ENCODE results near the gene PRKAR1B. TPM values are rescaled to one million over a fixed set of nuclear protein-coding genes. Genes with fewer than 3 reads are reported as not detected.

PRKAR1B gene
- total and polyA plus RNA-seq, 10 of the 15 experiments (the other 5 are each of a cell fraction or from before 2014, with no cell fraction given), result 1.4 to 45.6 (median 19.3) TPM

DNA sequence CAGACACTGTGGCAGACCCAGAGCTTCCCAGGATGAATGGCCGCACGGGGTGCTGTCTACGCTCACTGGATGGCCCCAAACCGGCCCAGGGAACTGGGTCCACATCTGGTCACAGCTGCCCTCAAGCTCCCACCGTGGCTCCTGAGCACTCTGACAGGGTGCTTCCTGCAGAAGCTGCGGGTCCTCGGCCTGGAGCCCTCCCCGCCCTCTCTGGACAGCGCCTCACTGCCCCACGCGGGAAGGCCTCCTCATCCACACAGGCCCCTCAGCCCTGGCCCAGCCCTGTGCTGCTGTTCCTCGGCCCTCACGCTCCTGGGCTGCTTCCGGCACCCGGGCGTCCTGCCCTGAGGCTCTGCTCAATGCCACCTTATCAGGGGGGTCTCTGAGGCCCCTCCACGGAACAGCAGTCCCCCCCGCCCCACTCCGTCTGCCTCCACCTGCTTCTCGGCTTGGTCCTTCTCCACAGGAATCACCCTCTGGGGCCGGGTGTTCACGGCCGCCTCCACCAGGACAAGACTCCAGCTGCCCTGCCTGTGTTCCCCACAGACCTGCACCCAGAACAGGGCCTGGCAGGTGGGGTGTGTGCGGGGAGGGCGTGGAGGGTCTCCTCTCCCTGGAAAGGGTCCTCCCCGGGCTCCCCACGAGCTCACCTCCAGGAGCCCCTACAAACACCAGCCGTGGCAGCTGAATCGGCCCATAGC lies 132.0 kb downstream of the PRKAR1B start (continued):
- TF ChIP-seq, protein P1, sequence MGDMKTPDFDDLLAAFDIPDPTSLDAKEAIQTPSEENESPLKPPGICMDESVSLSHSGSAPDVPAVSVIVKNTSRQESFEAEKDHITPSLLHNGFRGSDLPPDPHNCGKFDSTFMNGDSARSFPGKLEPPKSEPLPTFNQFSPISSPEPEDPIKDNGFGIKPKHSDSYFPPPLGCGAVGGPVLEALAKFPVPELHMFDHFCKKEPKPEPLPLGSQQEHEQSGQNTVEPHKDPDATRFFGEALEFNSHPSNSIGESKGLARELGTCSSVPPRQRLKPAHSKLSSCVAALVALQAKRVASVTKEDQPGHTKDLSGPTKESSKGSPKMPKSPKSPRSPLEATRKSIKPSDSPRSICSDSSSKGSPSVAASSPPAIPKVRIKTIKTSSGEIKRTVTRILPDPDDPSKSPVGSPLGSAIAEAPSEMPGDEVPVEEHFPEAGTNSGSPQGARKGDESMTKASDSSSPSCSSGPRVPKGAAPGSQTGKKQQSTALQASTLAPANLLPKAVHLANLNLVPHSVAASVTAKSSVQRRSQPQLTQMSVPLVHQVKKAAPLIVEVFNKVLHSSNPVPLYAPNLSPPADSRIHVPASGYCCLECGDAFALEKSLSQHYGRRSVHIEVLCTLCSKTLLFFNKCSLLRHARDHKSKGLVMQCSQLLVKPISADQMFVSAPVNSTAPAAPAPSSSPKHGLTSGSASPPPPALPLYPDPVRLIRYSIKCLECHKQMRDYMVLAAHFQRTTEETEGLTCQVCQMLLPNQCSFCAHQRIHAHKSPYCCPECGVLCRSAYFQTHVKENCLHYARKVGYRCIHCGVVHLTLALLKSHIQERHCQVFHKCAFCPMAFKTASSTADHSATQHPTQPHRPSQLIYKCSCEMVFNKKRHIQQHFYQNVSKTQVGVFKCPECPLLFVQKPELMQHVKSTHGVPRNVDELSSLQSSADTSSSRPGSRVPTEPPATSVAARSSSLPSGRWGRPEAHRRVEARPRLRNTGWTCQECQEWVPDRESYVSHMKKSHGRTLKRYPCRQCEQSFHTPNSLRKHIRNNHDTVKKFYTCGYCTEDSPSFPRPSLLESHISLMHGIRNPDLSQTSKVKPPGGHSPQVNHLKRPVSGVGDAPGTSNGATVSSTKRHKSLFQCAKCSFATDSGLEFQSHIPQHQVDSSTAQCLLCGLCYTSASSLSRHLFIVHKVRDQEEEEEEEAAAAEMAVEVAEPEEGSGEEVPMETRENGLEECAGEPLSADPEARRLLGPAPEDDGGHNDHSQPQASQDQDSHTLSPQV (IDR thresholded peaks at IDR 0.05), result no peak
- TF ChIP-seq, protein P2, sequence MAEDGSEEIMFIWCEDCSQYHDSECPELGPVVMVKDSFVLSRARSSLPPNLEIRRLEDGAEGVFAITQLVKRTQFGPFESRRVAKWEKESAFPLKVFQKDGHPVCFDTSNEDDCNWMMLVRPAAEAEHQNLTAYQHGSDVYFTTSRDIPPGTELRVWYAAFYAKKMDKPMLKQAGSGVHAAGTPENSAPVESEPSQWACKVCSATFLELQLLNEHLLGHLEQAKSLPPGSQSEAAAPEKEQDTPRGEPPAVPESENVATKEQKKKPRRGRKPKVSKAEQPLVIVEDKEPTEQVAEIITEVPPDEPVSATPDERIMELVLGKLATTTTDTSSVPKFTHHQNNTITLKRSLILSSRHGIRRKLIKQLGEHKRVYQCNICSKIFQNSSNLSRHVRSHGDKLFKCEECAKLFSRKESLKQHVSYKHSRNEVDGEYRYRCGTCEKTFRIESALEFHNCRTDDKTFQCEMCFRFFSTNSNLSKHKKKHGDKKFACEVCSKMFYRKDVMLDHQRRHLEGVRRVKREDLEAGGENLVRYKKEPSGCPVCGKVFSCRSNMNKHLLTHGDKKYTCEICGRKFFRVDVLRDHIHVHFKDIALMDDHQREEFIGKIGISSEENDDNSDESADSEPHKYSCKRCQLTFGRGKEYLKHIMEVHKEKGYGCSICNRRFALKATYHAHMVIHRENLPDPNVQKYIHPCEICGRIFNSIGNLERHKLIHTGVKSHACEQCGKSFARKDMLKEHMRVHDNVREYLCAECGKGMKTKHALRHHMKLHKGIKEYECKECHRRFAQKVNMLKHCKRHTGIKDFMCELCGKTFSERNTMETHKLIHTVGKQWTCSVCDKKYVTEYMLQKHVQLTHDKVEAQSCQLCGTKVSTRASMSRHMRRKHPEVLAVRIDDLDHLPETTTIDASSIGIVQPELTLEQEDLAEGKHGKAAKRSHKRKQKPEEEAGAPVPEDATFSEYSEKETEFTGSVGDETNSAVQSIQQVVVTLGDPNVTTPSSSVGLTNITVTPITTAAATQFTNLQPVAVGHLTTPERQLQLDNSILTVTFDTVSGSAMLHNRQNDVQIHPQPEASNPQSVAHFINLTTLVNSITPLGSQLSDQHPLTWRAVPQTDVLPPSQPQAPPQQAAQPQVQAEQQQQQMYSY (CRISPR knock-in tag; IDR thresholded peaks at IDR 0.05), result no peak
- TF ChIP-seq RELA (IDR thresholded peaks at IDR 0.05; ENCODE audit: borderline replicate concordance, partially characterized antibody), result no peak
- TF ChIP-seq ZNF384 (IDR thresholded peaks at IDR 0.05; ENCODE audit: borderline replicate concordance, low read depth, low read length), result no peak
- no peak for TF ChIP-seq NR2F1 (conservative IDR thresholded peaks at IDR 0.05)
- no peak for TF ChIP-seq NR2C2 (IDR thresholded peaks at IDR 0.05; ENCODE audit: borderline replicate concordance, control insufficient read depth, insufficient read length, low read depth)

Measured in GM12878 (cell line).